ENCODE results near the gene JAKMIP1. TPM values are rescaled to one million over a fixed set of nuclear protein-coding genes. Genes with fewer than 3 reads are reported as not detected.

Gene JAKMIP1
- total and polyA plus RNA-seq, 2 donors (not counting 1 experiment from before 2014, with no cell fraction given), result 0.49 to 1.0 TPM

- TF ChIP-seq CTCF (IDR thresholded peaks at IDR 0.05), result no peak
- TF ChIP-seq EZH2 (IDR thresholded peaks at IDR 0.05; ENCODE audit: borderline replicate concordance, insufficient read depth, low read depth, low read length, poor library complexity, severe bottlenecking), result no peak
Measured at GRCh38 chr4:6071959-6072720, 128.2 kb downstream of the JAKMIP1 start.

GRCh38 chr4:6071191-6071958, 129.0 kb downstream of the JAKMIP1 start:
- WGBS (ENCODE audit: insufficient coverage), result 61% methylated on average over 13 of the region's 14 CpGs
- H3K9me3 Mint-ChIP-seq (ENCODE audit: insufficient read depth), result no peaks in the 10 kb centered on the region
- Histone ChIP-seq H2AFZ (ENCODE audit: insufficient read depth, low read depth, low read length, poor library complexity, severe bottlenecking) (no peak overlapping the region), H3K9ac (ENCODE audit: low read length) (no peak overlapping the region), H3K27me3 (replicated peaks in 1 of 4; ENCODE audit: control extremely low read depth in 1 of 4, control insufficient read depth in 3 of 4, insufficient read depth in 4 of 4, low read length in 3 of 4) (no peaks in the 10 kb centered on the region), H3K4me3 (ENCODE audit: control extremely low read depth in 1 of 5, extremely low read depth in 1 of 5, insufficient read depth in 1 of 5, low read depth in 2 of 5, low read length in 4 of 5) (no peak overlapping the region), H4K20me1 (ENCODE audit: control insufficient read depth, insufficient read depth, low read length, poor library complexity, severe bottlenecking) (no peaks in the 10 kb centered on the region), H3K36me3 (replicated peaks in 1 of 2; ENCODE audit: control extremely low read depth in 1 of 2, control insufficient read depth in 1 of 2, extremely low read depth in 1 of 2, insufficient read depth in 2 of 2, low read length in 1 of 2) (no peaks in the 10 kb centered on the region), H3K4me2 (replicated peaks; ENCODE audit: low read depth, low read length, poor library complexity, severe bottlenecking) (no peak overlapping the region), H3K4me1 (ENCODE audit: control insufficient read depth in 2 of 2, insufficient read depth in 2 of 2, low read length in 2 of 2) (no peaks in the 10 kb centered on the region), H3K9me3 (ENCODE audit: control extremely low read depth in 1 of 3, control insufficient read depth in 2 of 3, insufficient read depth in 1 of 3, low read length in 2 of 3) (no peaks in the 10 kb centered on the region), H3K27ac (ENCODE audit: low read length in 2 of 2) (no peak overlapping the region), H3K79me2 (ENCODE audit: control insufficient read depth, insufficient read depth, low read length) (no peaks in the 10 kb centered on the region)
- H3K4me1 Mint-ChIP-seq, result no peaks in the 10 kb centered on the region
- intact Hi-C loops (cut with micrococcal nuclease), result no loop called here
- no peak for DNase-seq
- CTCF ChIA-PET, result no interaction called here
- H3K4me3 Mint-ChIP-seq, result no peak overlapping the region
- no peak overlapping the region for H3K27ac Mint-ChIP-seq
- peaks cover 6% of the 10 kb centered on the region for H3K27me3 Mint-ChIP-seq
- ATAC-seq (ENCODE audit: low read depth), result no peak
- TF ChIP-seq EZH2 (IDR thresholded peaks at IDR 0.05; ENCODE audit: borderline replicate concordance, insufficient read depth, low read depth, low read length, poor library complexity, severe bottlenecking), result no peak
- POLR2A ChIA-PET, result no interaction called here

More at GRCh38 chr4:6071959-6072720, 128.2 kb downstream of the JAKMIP1 start:
- CTCF ChIA-PET, result no interaction called here
- H4K20me1 ChIP-seq (ENCODE audit: control insufficient read depth, insufficient read depth, low read length, poor library complexity, severe bottlenecking), result no peaks in the 10 kb centered on the region
- WGBS (ENCODE audit: insufficient coverage), result 60% methylated on average over 8 of the region's 8 CpGs
- H3K4me3 ChIP-seq (ENCODE audit: control extremely low read depth in 1 of 5, extremely low read depth in 1 of 5, insufficient read depth in 1 of 5, low read depth in 2 of 5, low read length in 4 of 5), result no peak overlapping the region
- no peaks in the 10 kb centered on the region for H3K36me3 ChIP-seq (replicated peaks in 1 of 2; ENCODE audit: control extremely low read depth in 1 of 2, control insufficient read depth in 1 of 2, extremely low read depth in 1 of 2, insufficient read depth in 2 of 2, low read length in 1 of 2)
- H3K27me3 ChIP-seq (replicated peaks in 1 of 4; ENCODE audit: control extremely low read depth in 1 of 4, control insufficient read depth in 3 of 4, insufficient read depth in 4 of 4, low read length in 3 of 4), result no peaks in the 10 kb centered on the region
- intact Hi-C loops (cut with micrococcal nuclease), result no loop called here
- no peak overlapping the region for H3K4me2 ChIP-seq (replicated peaks; ENCODE audit: low read depth, low read length, poor library complexity, severe bottlenecking)
- H3K27ac Mint-ChIP-seq, result no peak overlapping the region
- no peak overlapping the region for H2AFZ ChIP-seq (ENCODE audit: insufficient read depth, low read depth, low read length, poor library complexity, severe bottlenecking)
- no peak overlapping the region for H3K27ac ChIP-seq (ENCODE audit: low read length in 2 of 2)
- no peaks in the 10 kb centered on the region for H3K9me3 ChIP-seq (ENCODE audit: control extremely low read depth in 1 of 3, control insufficient read depth in 2 of 3, insufficient read depth in 1 of 3, low read length in 2 of 3)
- H3K4me3 Mint-ChIP-seq, result no peak overlapping the region
- no peak overlapping the region for H3K9ac ChIP-seq (ENCODE audit: low read length)
- no peaks in the 10 kb centered on the region for H3K4me1 ChIP-seq (ENCODE audit: control insufficient read depth in 2 of 2, insufficient read depth in 2 of 2, low read length in 2 of 2)
- POLR2A ChIA-PET, result no interaction called here
- no peaks in the 10 kb centered on the region for H3K4me1 Mint-ChIP-seq
- H3K27me3 Mint-ChIP-seq, result peaks cover 3% of the 10 kb centered on the region
- no peak for ATAC-seq (ENCODE audit: low read depth)
- H3K79me2 ChIP-seq (ENCODE audit: control insufficient read depth, insufficient read depth, low read length), result no peaks in the 10 kb centered on the region
- DNase-seq, result no peak
- H3K9me3 Mint-ChIP-seq (ENCODE audit: insufficient read depth), result no peaks in the 10 kb centered on the region
